GM23338 (cell line): ENCODE data around the gene TWIST2. TPM values are rescaled to one million over a fixed set of nuclear protein-coding genes. Genes with fewer than 3 reads are reported as not detected.

Source experiments
- ATAC-seq: fragments of 200-7000 bp; cut with Tn5 transposase; 3 replicates; pipeline ENCODE4 v1.9.1; 2020
- DNase-seq: peaks from one replicate; pipeline ENCODE4 v3.0.0-alpha.2; 2015; ENCODE audit warnings: low spot score
- H2AFZ ChIP-seq: fragments of 200-600 bp; sonication (generic); 2 replicates; pipeline ENCODE4 v1.8.0; 2016; ENCODE audit warnings: antibody characterized with exemption, mild to moderate bottlenecking, moderate library complexity
- H3F3A ChIP-seq: fragments of 200-600 bp; sonication (generic); replicated peaks from 2 replicates; pipeline ENCODE4 v1.8.0; 2017; ENCODE audit warnings: antibody characterized with exemption, mixed run types, low read depth
- H3K27ac ChIP-seq: fragments of 200-600 bp; sonication (generic); 2 replicates; pipeline ENCODE4 v1.6.1; 2016; ENCODE audit warnings: low read depth
- H3K27me3 ChIP-seq: fragments of 200-600 bp; sonication (generic); 2 replicates; pipeline ENCODE4 v1.8.0; 2016; ENCODE audit warnings: mild to moderate bottlenecking, mixed run types, moderate library complexity; ENCODE audit not compliant: insufficient read depth
- H3K36me3 ChIP-seq: fragments of 200-600 bp; sonication (generic); 2 replicates; pipeline ENCODE4 v1.8.0; 2016; ENCODE audit warnings: mild to moderate bottlenecking; ENCODE audit not compliant: insufficient read depth
- H3K4me1 ChIP-seq: fragments of 200-600 bp; sonication (generic); 2 replicates; pipeline ENCODE4 v1.8.0; 2016; ENCODE audit warnings: mild to moderate bottlenecking, moderate library complexity; ENCODE audit not compliant: insufficient read depth
- H3K4me2 ChIP-seq: fragments of 200-600 bp; sonication (generic); 2 replicates; pipeline ENCODE4 v1.7.1; 2017; ENCODE audit warnings: mixed run types
- H3K4me3 ChIP-seq: fragments of 200-600 bp; sonication (generic); 2 replicates; pipeline ENCODE4 v1.6.1; 2016; ENCODE audit warnings: mixed run types
- H3K79me2 ChIP-seq: fragments of 200-600 bp; sonication (generic); replicated peaks from 2 replicates; pipeline ENCODE4 v1.8.0; 2017; ENCODE audit warnings: mild to moderate bottlenecking; ENCODE audit not compliant: insufficient read depth
- H3K9me2 ChIP-seq: fragments of 200-600 bp; sonication (generic); 2 replicates; pipeline ENCODE4 v1.8.0; 2017; ENCODE audit not compliant: insufficient read depth
- H4K20me1 ChIP-seq: fragments of 200-600 bp; sonication (generic); replicated peaks from 2 replicates; pipeline ENCODE4 v1.8.0; 2017; ENCODE audit warnings: mild to moderate bottlenecking; ENCODE audit not compliant: insufficient read depth
- H3K27ac Mint-ChIP-seq: 2 replicates; pipeline ENCODE4 v1.8.0; 2020; ENCODE audit warnings: inconsistent platforms, mild to moderate bottlenecking, moderate library complexity, mixed read lengths
- H3K27me3 Mint-ChIP-seq: 3 replicates; pipeline ENCODE4 v1.8.0; 2022; ENCODE audit warnings: low read depth, mild to moderate bottlenecking, moderate library complexity, mixed read lengths, inconsistent platforms; ENCODE audit not compliant: insufficient read depth, poor library complexity
- H3K36me3 Mint-ChIP-seq: 3 replicates; pipeline ENCODE4 v1.8.0; 2021; ENCODE audit warnings: low read depth, mild to moderate bottlenecking, inconsistent platforms, moderate library complexity, mixed read lengths
- H3K4me1 Mint-ChIP-seq: 3 replicates; pipeline ENCODE4 v1.8.0; 2020; ENCODE audit warnings: mild to moderate bottlenecking, inconsistent platforms, mixed read lengths
- H3K4me3 Mint-ChIP-seq: 3 replicates; pipeline ENCODE4 v1.8.0; 2021; ENCODE audit warnings: moderate library complexity, mild to moderate bottlenecking, inconsistent platforms, mixed read lengths
- H3K9me3 Mint-ChIP-seq: 3 replicates; pipeline ENCODE4 v1.8.0; 2020; ENCODE audit warnings: moderate library complexity, mild to moderate bottlenecking, inconsistent platforms, mixed read lengths
- CREB1 ChIP-seq: fragments of 250-450 bp; sonication (Bioruptor Pico); IDR thresholded peaks from 2 replicates; pipeline ENCODE4 v1.5.0; 2020; ENCODE audit warnings: low read depth, mild to moderate bottlenecking, moderate library complexity
- JUNB ChIP-seq: IDR thresholded peaks from one replicate; pipeline ENCODE4 v1.6.1; 2016; ENCODE audit warnings: antibody characterized with exemption; ENCODE audit not compliant: unreplicated experiment
- NANOG ChIP-seq: IDR thresholded peaks from 2 replicates; pipeline ENCODE4 v1.6.1; 2016; ENCODE audit warnings: antibody characterized with exemption, borderline replicate concordance
- STAT1 ChIP-seq: IDR thresholded peaks from one replicate; pipeline ENCODE4 v1.6.1; 2016; ENCODE audit warnings: antibody characterized with exemption; ENCODE audit not compliant: unreplicated experiment
- ZNF114 ChIP-seq: fragments of 250-450 bp; sonication (Bioruptor Pico); IDR thresholded peaks from 2 replicates; pipeline ENCODE4 v1.5.0; 2020; ENCODE audit warnings: mild to moderate bottlenecking, moderate library complexity
- ZNF331 ChIP-seq: fragments of 250-450 bp; sonication (Bioruptor Pico); IDR thresholded peaks from 2 replicates; pipeline ENCODE4 v1.5.0; 2020; ENCODE audit warnings: low read depth, mild to moderate bottlenecking, moderate library complexity
- polyA plus RNA-seq: library from polyadenylated mRNA; unstranded; fragments of >200 nt; fragmentation: Nextera tagmentation; extraction: Ambion mirVana; gene quantifications from 2 replicates; pipeline ENCODE4 v1.2.1, GENCODE V29; 2016
- total RNA-seq: library from RNA; depleted of rRNA; stranded (reverse); fragments of >200 nt; shearing (Covaris generic); gene quantifications from 2 replicates; pipeline ENCODE4 v1.2.3, GENCODE V29; 2014
- TF ChIP-seq, protein P1 (sequence below): IDR thresholded peaks from one replicate; pipeline ENCODE4 v1.6.1; 2018; ENCODE audit warnings: antibody characterized with exemption; ENCODE audit not compliant: unreplicated experiment
- TF ChIP-seq, protein P2 (sequence below), 2 experiments: fragments of 200-600 bp in 1 of 2; sonication (generic) in 1 of 2; conservative IDR thresholded peaks; 2 replicates each; pipeline versions ENCODE4 v1.5.1 to v1.6.1; 2016 to 2017; ENCODE audit warnings: antibody characterized with exemption in 2 of 2, low read depth in 2 of 2, mild to moderate bottlenecking in 2 of 2, moderate library complexity in 1 of 2
- TF ChIP-seq, protein P3 (sequence below): IDR thresholded peaks from 2 replicates; pipeline ENCODE4 v1.6.1; 2016; ENCODE audit warnings: antibody characterized with exemption
- TF ChIP-seq, protein P4 (sequence below): fragments of 250-450 bp; sonication (Bioruptor Pico); IDR thresholded peaks from 2 replicates; pipeline ENCODE4 v1.5.0; 2020; ENCODE audit warnings: mild to moderate bottlenecking, moderate library complexity

The TWIST2 gene
- total and polyA plus RNA-seq, 2 experiments from 2014 or later = 7.0 to 12.5 TPM

DNA sequence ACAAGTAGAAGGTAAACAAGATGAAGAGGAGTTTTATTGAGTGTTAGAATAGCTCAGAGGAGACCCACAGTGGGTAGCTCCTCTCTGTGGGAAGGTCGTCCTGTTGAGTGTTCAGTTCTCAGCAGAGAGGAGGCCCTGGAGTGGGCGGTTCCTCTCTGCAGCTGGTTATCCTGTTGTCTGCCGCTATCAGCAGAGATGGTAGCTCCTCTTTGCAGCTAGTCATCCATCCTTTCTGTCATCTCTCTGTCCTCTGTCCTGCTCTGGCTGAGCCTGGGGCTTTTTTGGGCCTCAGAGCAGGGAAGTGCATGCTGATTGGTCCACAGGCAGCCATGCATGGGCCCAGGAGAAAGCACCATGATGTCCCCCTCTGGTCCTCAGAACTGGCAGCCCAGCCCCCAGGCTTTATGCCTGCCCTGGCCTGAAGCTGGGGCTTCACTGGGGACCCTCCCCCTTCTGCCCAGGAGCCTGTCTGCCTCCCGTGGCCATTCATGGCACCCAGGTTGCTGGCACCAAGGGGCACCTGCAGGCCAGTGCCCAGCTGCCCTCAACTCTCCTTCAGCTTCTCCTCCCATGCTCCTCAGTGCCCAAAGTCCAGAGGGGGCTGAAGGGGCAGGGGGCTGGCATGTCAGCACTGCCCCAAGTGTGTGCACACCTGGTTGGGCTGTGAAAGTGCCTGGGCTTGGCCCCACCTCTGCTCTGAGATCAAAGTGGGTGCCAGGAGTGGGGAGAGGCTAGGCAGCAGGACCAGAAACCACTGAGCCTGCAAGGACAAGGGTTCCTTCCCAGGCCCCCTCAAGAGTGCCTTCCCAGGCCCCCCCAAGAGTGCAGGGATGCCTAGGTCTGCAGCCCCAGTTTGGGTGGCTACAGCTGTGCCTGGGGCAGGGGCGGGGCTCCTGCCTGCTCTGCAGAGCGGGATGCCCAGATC lies 98.7 kb downstream of the TWIST2 start (continued):
- TF ChIP-seq, protein P1, sequence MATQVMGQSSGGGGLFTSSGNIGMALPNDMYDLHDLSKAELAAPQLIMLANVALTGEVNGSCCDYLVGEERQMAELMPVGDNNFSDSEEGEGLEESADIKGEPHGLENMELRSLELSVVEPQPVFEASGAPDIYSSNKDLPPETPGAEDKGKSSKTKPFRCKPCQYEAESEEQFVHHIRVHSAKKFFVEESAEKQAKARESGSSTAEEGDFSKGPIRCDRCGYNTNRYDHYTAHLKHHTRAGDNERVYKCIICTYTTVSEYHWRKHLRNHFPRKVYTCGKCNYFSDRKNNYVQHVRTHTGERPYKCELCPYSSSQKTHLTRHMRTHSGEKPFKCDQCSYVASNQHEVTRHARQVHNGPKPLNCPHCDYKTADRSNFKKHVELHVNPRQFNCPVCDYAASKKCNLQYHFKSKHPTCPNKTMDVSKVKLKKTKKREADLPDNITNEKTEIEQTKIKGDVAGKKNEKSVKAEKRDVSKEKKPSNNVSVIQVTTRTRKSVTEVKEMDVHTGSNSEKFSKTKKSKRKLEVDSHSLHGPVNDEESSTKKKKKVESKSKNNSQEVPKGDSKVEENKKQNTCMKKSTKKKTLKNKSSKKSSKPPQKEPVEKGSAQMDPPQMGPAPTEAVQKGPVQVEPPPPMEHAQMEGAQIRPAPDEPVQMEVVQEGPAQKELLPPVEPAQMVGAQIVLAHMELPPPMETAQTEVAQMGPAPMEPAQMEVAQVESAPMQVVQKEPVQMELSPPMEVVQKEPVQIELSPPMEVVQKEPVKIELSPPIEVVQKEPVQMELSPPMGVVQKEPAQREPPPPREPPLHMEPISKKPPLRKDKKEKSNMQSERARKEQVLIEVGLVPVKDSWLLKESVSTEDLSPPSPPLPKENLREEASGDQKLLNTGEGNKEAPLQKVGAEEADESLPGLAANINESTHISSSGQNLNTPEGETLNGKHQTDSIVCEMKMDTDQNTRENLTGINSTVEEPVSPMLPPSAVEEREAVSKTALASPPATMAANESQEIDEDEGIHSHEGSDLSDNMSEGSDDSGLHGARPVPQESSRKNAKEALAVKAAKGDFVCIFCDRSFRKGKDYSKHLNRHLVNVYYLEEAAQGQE = no peak
- TF ChIP-seq JUNB = no peak
- TF ChIP-seq, protein P2, sequence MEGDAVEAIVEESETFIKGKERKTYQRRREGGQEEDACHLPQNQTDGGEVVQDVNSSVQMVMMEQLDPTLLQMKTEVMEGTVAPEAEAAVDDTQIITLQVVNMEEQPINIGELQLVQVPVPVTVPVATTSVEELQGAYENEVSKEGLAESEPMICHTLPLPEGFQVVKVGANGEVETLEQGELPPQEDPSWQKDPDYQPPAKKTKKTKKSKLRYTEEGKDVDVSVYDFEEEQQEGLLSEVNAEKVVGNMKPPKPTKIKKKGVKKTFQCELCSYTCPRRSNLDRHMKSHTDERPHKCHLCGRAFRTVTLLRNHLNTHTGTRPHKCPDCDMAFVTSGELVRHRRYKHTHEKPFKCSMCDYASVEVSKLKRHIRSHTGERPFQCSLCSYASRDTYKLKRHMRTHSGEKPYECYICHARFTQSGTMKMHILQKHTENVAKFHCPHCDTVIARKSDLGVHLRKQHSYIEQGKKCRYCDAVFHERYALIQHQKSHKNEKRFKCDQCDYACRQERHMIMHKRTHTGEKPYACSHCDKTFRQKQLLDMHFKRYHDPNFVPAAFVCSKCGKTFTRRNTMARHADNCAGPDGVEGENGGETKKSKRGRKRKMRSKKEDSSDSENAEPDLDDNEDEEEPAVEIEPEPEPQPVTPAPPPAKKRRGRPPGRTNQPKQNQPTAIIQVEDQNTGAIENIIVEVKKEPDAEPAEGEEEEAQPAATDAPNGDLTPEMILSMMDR (conservative IDR thresholded peaks at IDR 0.05; ENCODE audit: low read depth in 2 of 2) = no peak
- no peak for TF ChIP-seq ZNF114
- no peak for TF ChIP-seq ZNF331
- TF ChIP-seq, protein P3, sequence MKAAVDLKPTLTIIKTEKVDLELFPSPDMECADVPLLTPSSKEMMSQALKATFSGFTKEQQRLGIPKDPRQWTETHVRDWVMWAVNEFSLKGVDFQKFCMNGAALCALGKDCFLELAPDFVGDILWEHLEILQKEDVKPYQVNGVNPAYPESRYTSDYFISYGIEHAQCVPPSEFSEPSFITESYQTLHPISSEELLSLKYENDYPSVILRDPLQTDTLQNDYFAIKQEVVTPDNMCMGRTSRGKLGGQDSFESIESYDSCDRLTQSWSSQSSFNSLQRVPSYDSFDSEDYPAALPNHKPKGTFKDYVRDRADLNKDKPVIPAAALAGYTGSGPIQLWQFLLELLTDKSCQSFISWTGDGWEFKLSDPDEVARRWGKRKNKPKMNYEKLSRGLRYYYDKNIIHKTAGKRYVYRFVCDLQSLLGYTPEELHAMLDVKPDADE = no peak
- TF ChIP-seq NANOG = no peak
- no peak for TF ChIP-seq CREB1 (CRISPR knock-in tag)

DNA sequence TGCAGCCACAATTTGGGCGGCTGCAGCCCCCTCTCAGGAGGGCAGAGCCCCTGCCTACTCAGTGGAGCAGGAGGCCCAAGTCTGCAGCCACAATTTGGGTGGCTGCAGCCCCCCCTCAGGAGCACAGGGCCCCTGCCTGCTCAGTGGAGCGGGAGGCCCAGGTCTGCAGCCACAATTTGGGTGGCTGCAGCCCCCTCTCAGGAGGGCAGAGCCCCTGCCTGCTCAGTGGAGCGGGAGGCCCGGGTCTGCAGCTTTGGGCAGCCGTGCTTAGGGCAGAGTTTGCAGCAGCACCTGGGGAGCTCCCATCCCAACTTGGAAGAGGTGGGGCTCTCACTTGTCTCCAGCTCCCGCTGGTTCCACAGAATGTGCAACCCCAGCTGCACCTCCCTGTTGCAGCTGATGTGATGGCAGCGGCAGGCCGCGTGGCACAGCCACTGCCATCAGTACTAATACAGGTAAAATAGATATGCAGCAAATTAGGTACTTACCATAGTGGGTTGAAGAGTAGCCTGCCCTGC lies 99.4 kb downstream of the TWIST2 start:
- Histone ChIP-seq H3F3A (no peaks in the 10 kb centered on the region), H3K27me3 (no peaks in the 10 kb centered on the region), H3K9me2 (no peaks in the 10 kb centered on the region), H3K4me3 (no peak overlapping the region), H4K20me1 (no peaks in the 10 kb centered on the region), H3K4me1 (no peaks in the 10 kb centered on the region), H3K79me2 (no peaks in the 10 kb centered on the region), H2AFZ (no peak overlapping the region), H3K36me3 (no peaks in the 10 kb centered on the region), H3K4me2 (no peak overlapping the region), H3K27ac (no peak overlapping the region)
- Mint-ChIP-seq H3K4me3 (no peak overlapping the region), H3K4me1 (peaks cover 1% of the 10 kb centered on the region; the same call in 1 of the 3 replicates), H3K9me3 (peaks cover 8% of the 10 kb centered on the region; the same call in 2 of the 3 replicates), H3K27ac (no peak overlapping the region), H3K36me3 (no peaks in the 10 kb centered on the region), H3K27me3 (peaks cover 16% of the 10 kb centered on the region)
- no peak for ATAC-seq
- no peak for DNase-seq
- no peak for TF ChIP-seq ZNF114
- no peak for TF ChIP-seq STAT1
- TF ChIP-seq ZNF331 = no peak
- TF ChIP-seq, protein P4, sequence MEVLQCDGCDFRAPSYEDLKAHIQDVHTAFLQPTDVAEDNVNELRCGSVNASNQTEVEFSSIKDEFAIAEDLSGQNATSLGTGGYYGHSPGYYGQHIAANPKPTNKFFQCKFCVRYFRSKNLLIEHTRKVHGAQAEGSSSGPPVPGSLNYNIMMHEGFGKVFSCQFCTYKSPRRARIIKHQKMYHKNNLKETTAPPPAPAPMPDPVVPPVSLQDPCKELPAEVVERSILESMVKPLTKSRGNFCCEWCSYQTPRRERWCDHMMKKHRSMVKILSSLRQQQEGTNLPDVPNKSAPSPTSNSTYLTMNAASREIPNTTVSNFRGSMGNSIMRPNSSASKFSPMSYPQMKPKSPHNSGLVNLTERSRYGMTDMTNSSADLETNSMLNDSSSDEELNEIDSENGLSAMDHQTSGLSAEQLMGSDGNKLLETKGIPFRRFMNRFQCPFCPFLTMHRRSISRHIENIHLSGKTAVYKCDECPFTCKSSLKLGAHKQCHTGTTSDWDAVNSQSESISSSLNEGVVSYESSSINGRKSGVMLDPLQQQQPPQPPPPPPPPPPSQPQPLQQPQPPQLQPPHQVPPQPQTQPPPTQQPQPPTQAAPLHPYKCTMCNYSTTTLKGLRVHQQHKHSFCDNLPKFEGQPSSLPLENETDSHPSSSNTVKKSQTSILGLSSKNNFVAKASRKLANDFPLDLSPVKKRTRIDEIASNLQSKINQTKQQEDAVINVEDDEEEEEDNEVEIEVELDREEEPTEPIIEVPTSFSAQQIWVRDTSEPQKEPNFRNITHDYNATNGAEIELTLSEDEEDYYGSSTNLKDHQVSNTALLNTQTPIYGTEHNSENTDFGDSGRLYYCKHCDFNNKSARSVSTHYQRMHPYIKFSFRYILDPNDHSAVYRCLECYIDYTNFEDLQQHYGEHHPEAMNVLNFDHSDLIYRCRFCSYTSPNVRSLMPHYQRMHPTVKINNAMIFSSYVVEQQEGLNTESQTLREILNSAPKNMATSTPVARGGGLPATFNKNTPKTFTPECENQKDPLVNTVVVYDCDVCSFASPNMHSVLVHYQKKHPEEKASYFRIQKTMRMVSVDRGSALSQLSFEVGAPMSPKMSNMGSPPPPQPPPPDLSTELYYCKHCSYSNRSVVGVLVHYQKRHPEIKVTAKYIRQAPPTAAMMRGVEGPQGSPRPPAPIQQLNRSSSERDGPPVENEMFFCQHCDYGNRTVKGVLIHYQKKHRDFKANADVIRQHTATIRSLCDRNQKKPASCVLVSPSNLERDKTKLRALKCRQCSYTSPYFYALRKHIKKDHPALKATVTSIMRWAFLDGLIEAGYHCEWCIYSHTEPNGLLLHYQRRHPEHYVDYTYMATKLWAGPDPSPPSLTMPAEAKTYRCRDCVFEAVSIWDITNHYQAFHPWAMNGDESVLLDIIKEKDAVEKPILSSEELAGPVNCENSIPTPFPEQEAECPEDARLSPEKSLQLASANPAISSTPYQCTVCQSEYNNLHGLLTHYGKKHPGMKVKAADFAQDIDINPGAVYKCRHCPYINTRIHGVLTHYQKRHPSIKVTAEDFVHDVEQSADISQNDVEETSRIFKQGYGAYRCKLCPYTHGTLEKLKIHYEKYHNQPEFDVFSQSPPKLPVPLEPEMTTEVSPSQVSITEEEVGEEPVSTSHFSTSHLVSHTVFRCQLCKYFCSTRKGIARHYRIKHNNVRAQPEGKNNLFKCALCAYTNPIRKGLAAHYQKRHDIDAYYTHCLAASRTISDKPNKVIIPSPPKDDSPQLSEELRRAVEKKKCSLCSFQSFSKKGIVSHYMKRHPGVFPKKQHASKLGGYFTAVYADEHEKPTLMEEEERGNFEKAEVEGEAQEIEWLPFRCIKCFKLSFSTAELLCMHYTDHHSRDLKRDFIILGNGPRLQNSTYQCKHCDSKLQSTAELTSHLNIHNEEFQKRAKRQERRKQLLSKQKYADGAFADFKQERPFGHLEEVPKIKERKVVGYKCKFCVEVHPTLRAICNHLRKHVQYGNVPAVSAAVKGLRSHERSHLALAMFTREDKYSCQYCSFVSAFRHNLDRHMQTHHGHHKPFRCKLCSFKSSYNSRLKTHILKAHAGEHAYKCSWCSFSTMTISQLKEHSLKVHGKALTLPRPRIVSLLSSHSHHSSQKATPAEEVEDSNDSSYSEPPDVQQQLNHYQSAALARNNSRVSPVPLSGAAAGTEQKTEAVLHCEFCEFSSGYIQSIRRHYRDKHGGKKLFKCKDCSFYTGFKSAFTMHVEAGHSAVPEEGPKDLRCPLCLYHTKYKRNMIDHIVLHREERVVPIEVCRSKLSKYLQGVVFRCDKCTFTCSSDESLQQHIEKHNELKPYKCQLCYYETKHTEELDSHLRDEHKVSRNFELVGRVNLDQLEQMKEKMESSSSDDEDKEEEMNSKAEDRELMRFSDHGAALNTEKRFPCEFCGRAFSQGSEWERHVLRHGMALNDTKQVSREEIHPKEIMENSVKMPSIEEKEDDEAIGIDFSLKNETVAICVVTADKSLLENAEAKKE = no peak
